NCI-H69 (cell line): ENCODE measurements around the gene CZIB.

Experiments used
- DNase-seq: peaks from one replicate; lab custom pipeline; 2025; lab: John Stamatoyannopoulos, UW

Gene CZIB

GRCh38 chr1:53220171-53220961 is at the start of gene CZIB:
CZIB (minus strand) TSS chr1:53220634; CDS start chr1:53220575, 59 bp downstream.
- DNase-seq, result peak; percentile 93

- DNase-seq, result no peak
Measured at GRCh38 chr1:53270107-53270506, 49.7 kb upstream of the CZIB start.

GRCh38 chr1:53267761-53268160 is 47.3 kb upstream of the CZIB start:
- DNase-seq, result no peak

- peak; percentile 5 for DNase-seq
Measured at GRCh38 chr1:53266038-53266437, 45.6 kb upstream of the CZIB start.

- DNase-seq, result no peak
Measured at GRCh38 chr1:53265581-53265980, 45.1 kb upstream of the CZIB start.

- no peak for DNase-seq
Measured at GRCh38 chr1:53264048-53264447, 43.6 kb upstream of the CZIB start.

GRCh38 chr1:53262000-53262399 is 41.6 kb upstream of the CZIB start:
- DNase-seq, result no peak

- DNase-seq, result no peak
Measured at GRCh38 chr1:53260631-53261247, 40.3 kb upstream of the CZIB start.

- no peak for DNase-seq
Measured at GRCh38 chr1:53259932-53260331, 39.5 kb upstream of the CZIB start.

- no peak for DNase-seq
Measured at GRCh38 chr1:53258216-53258615, 37.8 kb upstream of the CZIB start.

GRCh38 chr1:53257454-53258081 is 37.1 kb upstream of the CZIB start:
- no peak for DNase-seq

- no peak for DNase-seq
Measured at GRCh38 chr1:53256511-53257453, 36.3 kb upstream of the CZIB start.

- DNase-seq, result no peak
Measured at GRCh38 chr1:53255031-53255430, 34.6 kb upstream of the CZIB start.

- DNase-seq, result no peak
Measured at GRCh38 chr1:53254011-53254640, 33.7 kb upstream of the CZIB start.

GRCh38 chr1:53250325-53250724 is 29.9 kb upstream of the CZIB start:
- no peak for DNase-seq

- DNase-seq, result peak; percentile 66
Measured at GRCh38 chr1:53249706-53250105, 29.3 kb upstream of the CZIB start.

- DNase-seq, result no peak
Measured at GRCh38 chr1:53246261-53247134, 26.1 kb upstream of the CZIB start.

GRCh38 chr1:53244141-53244540 is 23.7 kb upstream of the CZIB start:
- no peak for DNase-seq

GRCh38 chr1:53242381-53242780 is 21.9 kb upstream of the CZIB start:
- DNase-seq, result no peak

- no peak for DNase-seq
Measured at GRCh38 chr1:53241828-53242227, 21.4 kb upstream of the CZIB start.
